Upper lobe of right lung (tissue), 1 donor: ENCODE data around the gene RASGEF1C. TPM values are rescaled to one million over a fixed set of nuclear protein-coding genes. Genes with fewer than 3 reads are reported as not detected.
"Not testable (repeated sequence)": the region's sequence is repeated elsewhere in the genome, so short reads cannot be mapped to it uniquely, and the experiment has no call there.

Experiments used
- ATAC-seq: fragments of 200-7000 bp; cut with Tn5 transposase; one replicate; pipeline ENCODE4 v1.9.1; 2020; ENCODE audit warnings: mild to moderate bottlenecking, moderate library complexity
- DNase-seq: peaks from one replicate; pipeline ENCODE4 v3.0.0-alpha.2; 2020
- H3K27ac ChIP-seq: fragments of 200-600 bp; one replicate; pipeline ENCODE4 v1.8.0; 2022
- H3K27me3 ChIP-seq: fragments of 200-600 bp; one replicate; pipeline ENCODE4 v1.8.0; 2022; ENCODE audit warnings: mild to moderate bottlenecking
- H3K36me3 ChIP-seq: fragments of 200-600 bp; one replicate; pipeline ENCODE4 v1.8.0; 2022
- H3K4me1 ChIP-seq: fragments of 200-600 bp; one replicate; pipeline ENCODE4 v1.8.0; 2022
- H3K4me3 ChIP-seq: fragments of 200-600 bp; one replicate; pipeline ENCODE4 v1.8.0; 2022; ENCODE audit warnings: mild to moderate bottlenecking
- H3K9me3 ChIP-seq: fragments of 200-600 bp; one replicate; pipeline ENCODE4 v1.8.0; 2022
- CTCF ChIP-seq: fragments of 200-600 bp; IDR thresholded peaks from one replicate; pipeline ENCODE4 v1.8.0; 2022; ENCODE audit warnings: antibody characterized with exemption
- intact Hi-C: fragments of 100-400 bp; cut with DNase I; formaldehyde crosslinking; loops from one replicate; pipeline ENCODE4 v1.11.0; 2022
- total RNA-seq: library from RNA; stranded (reverse); fragmentation: NEBNext Ultra II Directional; extraction: Animal tissue kit (Norgen Biotek cat#: 25700); gene quantifications from one replicate; pipeline ENCODE4 v1.2.1, GENCODE V29; 2021
- donor health status: DM: no; HTN: yes; CAD: no; lungs with severe emphysema.

RASGEF1C gene
- total RNA-seq, 1 donor from 2014 or later, result not detected

GRCh38 chr5:180210961-180211760 lies 2.1 kb upstream of the RASGEF1C start:
- Histone ChIP-seq H3K36me3 (no peaks in the 10 kb centered on the region), H3K27me3 (peaks cover 20% of the 10 kb centered on the region), H3K9me3 (no peaks in the 10 kb centered on the region), H3K27ac (no peak overlapping the region), H3K4me3 (no peak overlapping the region), H3K4me1 (no peaks in the 10 kb centered on the region)
- intact Hi-C loops, result no loop called here
- no peak for ATAC-seq
- DNase-seq, result peak; percentile 46
- no peak for TF ChIP-seq CTCF

GRCh38 chr5:180210077-180210476 lies 1.1 kb upstream of the RASGEF1C start:
- DNase-seq, result peak; percentile 39
- H3K27me3 ChIP-seq, result peaks cover 20% of the 10 kb centered on the region
- H3K4me3 ChIP-seq, H3K4me1 ChIP-seq, intact Hi-C loops, H3K9me3 ChIP-seq, H3K27ac ChIP-seq, H3K36me3 ChIP-seq, ATAC-seq: not testable (repeated sequence)

- H3K36me3 ChIP-seq, result no peaks in the 10 kb centered on the region
- no peak for TF ChIP-seq CTCF
- H3K4me1 ChIP-seq, result no peaks in the 10 kb centered on the region
- peaks cover 31% of the 10 kb centered on the region for H3K27me3 ChIP-seq
- ATAC-seq, result peak; percentile 4
- intact Hi-C loops, result no loop called here
- H3K9me3 ChIP-seq, result no peaks in the 10 kb centered on the region
- H3K27ac ChIP-seq, result no peak overlapping the region
- DNase-seq, result peak; percentile 62
- H3K4me3 ChIP-seq, result peak overlapping the region; percentile 16
Measured at GRCh38 chr5:180208435-180209081, 453 bp downstream of the RASGEF1C start.

GRCh38 chr5:180208038-180208434 lies 975 bp downstream of the RASGEF1C start:
- no peak overlapping the region for H3K4me3 ChIP-seq
- DNase-seq (peak; percentile 58), ATAC-seq (no peak)
- no peak overlapping the region for H3K27ac ChIP-seq
- no peaks in the 10 kb centered on the region for H3K4me1 ChIP-seq
- intact Hi-C loops, result no loop called here
- H3K36me3 ChIP-seq, result no peaks in the 10 kb centered on the region
- peaks cover 31% of the 10 kb centered on the region for H3K27me3 ChIP-seq
- no peak for TF ChIP-seq CTCF
- H3K9me3 ChIP-seq, result no peaks in the 10 kb centered on the region

GRCh38 chr5:180207593-180207992 lies 1.4 kb downstream of the RASGEF1C start:
- no peak for ATAC-seq
- intact Hi-C loops, result no loop called here

More at GRCh38 chr5:180207593-180207992, 1.4 kb downstream of the RASGEF1C start:
- H3K9me3 ChIP-seq, result no peaks in the 10 kb centered on the region
- no peak overlapping the region for H3K4me3 ChIP-seq
- H3K27ac ChIP-seq, result no peak overlapping the region
- no peaks in the 10 kb centered on the region for H3K4me1 ChIP-seq
- DNase-seq, result peak; percentile 48
- H3K36me3 ChIP-seq, result no peaks in the 10 kb centered on the region
- peaks cover 31% of the 10 kb centered on the region for H3K27me3 ChIP-seq
- TF ChIP-seq CTCF, result no peak
